ENCODE measurements around the gene INPP5K.
A peak's percentile ranks its signal among the peaks of the same experiment; 100 is the strongest.

INPP5K gene

GRCh38 chr17:1491443-1492248 lies 24.8 kb downstream of the INPP5K start:
- no peaks in the 10 kb centered on the region for H3K9me3 ChIP-seq
- in situ Hi-C loops (cut with MboI; ENCODE audit: low sequenced_read_pairs): no loop called here
- peak; percentile 28 to 72 for DNase-seq (ENCODE audit: low spot score in 2 of 2)
- peaks cover 5% of the 10 kb centered on the region; the same call in 1 of the 2 replicates for H3K4me1 ChIP-seq
- H3K36me3 ChIP-seq (replicated peaks): peaks cover 8% of the 10 kb centered on the region; the same call in 1 of the 2 replicates
- H3K4me3 ChIP-seq: peak overlapping the region; percentile 77
- no peaks in the 10 kb centered on the region for H3K27me3 ChIP-seq (ENCODE audit: low read depth)

- DNase-seq (ENCODE audit: low spot score in 2 of 2): peak; percentile 23 to 82
- Histone ChIP-seq H3K4me1 (peaks cover 5% of the 10 kb centered on the region; the same call in 1 of the 2 replicates), H3K4me3 (peak overlapping the region; percentile 77), H3K36me3 (replicated peaks) (peaks cover 5% of the 10 kb centered on the region; the same call in 1 of the 2 replicates), H3K9me3 (no peaks in the 10 kb centered on the region), H3K27me3 (ENCODE audit: low read depth) (no peaks in the 10 kb centered on the region)
- in situ Hi-C loops (cut with MboI; ENCODE audit: low sequenced_read_pairs): no loop called here
Observed at GRCh38 chr17:1490643-1491442, 25.6 kb downstream of the INPP5K start.

DNA sequence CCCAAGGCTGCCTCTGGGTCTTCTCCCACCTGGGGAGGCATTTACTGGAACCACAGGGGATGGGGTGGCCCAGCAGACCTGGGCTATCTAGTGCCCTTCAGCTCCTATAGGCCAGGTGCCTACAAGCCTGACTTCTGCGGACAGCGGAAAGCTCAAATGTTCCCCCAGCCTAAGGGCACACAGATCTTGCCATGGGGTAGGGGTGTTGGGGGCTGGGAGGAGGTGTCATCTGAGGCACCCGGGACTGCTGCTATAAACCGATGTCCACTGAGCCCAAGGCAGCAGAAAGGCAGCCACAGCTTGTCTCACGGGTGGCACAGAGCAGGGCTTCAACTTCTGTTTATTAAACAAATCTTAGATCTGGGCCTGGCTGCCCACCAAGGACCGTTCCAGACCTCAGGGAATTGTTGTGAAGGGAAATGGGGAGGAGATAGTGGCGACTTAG lies 27.6 kb downstream of the INPP5K start:
- Histone ChIP-seq H3K4me3 (no peak overlapping the region), H3K9me3 (no peaks in the 10 kb centered on the region), H3K36me3 (replicated peaks) (no peaks in the 10 kb centered on the region), H3K27me3 (ENCODE audit: low read depth) (no peaks in the 10 kb centered on the region), H3K4me1 (peaks cover 5% of the 10 kb centered on the region; the same call in 1 of the 2 replicates)
- no peak for DNase-seq (ENCODE audit: low spot score in 2 of 2)
- in situ Hi-C loops (cut with MboI; ENCODE audit: low sequenced_read_pairs): no loop called here

GRCh38 chr17:1487939-1488825 lies 28.2 kb downstream of the INPP5K start:
- peaks cover 5% of the 10 kb centered on the region; the same call in 1 of the 2 replicates for H3K4me1 ChIP-seq
- no peak for DNase-seq (ENCODE audit: low spot score in 2 of 2)

DNA sequence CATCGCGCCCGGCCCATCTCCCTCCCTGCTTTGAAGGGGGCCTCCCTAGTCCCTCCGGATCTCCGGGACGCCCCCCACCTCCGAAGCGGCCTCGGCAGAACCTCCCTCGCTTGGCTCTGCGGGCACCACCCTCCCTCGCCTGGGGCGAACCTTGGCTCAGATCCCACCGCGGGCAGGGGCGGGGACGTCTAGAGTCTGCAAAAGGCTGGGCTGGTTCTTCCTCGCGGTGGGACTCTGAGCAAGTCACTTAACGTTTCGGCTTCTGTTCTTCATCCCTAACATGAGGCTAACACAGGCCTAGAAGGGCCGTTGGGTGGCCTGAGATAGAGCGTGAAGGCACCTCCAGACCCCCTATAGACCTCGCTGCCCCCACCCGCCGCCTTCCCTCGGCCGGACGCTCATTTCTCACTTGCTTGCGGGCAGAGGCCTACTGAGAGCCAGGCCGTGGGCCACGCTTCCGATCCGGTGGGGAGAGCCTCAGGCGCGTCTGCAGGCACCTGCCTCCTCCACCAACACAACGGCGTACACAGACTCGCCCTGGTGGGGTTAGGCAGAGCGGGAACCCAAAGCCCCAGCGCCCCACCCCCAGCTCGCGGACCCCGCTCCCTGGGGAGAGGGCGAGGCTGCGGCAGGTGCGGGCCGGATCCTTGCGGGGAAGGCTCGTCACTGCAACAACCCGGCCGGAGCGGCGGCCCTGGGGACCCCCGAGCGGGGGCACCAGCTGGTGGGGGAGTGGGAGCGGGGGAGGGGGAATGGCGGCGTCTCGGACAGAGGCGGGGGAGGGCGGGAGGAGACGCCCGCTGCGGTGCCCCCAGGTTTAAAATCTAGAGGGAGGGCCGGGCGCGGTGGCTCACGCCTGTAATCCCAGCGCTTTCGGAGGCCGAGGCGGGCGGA lies 29.4 kb downstream of the INPP5K start:
- Histone ChIP-seq H3K4me1 (peaks cover 3% of the 10 kb centered on the region; the same call in 1 of the 2 replicates), H3K27me3 (ENCODE audit: low read depth) (no peaks in the 10 kb centered on the region), H3K36me3 (replicated peaks) (peaks cover 12% of the 10 kb centered on the region), H3K4me3 (no peak overlapping the region; the same call in 1 of the 2 replicates), H3K9me3 (no peaks in the 10 kb centered on the region)
- in situ Hi-C loops (cut with MboI; ENCODE audit: low sequenced_read_pairs): no loop called here
- no peak for DNase-seq (ENCODE audit: low spot score in 2 of 2)

More at GRCh38 chr17:1487939-1488825, 28.2 kb downstream of the INPP5K start:
- Histone ChIP-seq H3K27me3 (ENCODE audit: low read depth) (no peaks in the 10 kb centered on the region), H3K36me3 (replicated peaks) (peaks cover 6% of the 10 kb centered on the region), H3K9me3 (no peaks in the 10 kb centered on the region), H3K4me3 (no peak overlapping the region)
- in situ Hi-C loops (cut with MboI; ENCODE audit: low sequenced_read_pairs): no loop called here

- H3K4me1 ChIP-seq: no peaks in the 10 kb centered on the region
- in situ Hi-C loops (cut with MboI; ENCODE audit: low sequenced_read_pairs): no loop called here
- H3K27me3 ChIP-seq (ENCODE audit: low read depth): no peaks in the 10 kb centered on the region
- peak overlapping the region; percentile 50 for H3K4me3 ChIP-seq
- no peaks in the 10 kb centered on the region for H3K9me3 ChIP-seq
- peak; percentile 15 to 74 for DNase-seq (ENCODE audit: low spot score in 2 of 2)
- H3K36me3 ChIP-seq (replicated peaks): peaks cover 24% of the 10 kb centered on the region
Observed at GRCh38 chr17:1485423-1486376, 30.7 kb downstream of the INPP5K start.

DNA sequence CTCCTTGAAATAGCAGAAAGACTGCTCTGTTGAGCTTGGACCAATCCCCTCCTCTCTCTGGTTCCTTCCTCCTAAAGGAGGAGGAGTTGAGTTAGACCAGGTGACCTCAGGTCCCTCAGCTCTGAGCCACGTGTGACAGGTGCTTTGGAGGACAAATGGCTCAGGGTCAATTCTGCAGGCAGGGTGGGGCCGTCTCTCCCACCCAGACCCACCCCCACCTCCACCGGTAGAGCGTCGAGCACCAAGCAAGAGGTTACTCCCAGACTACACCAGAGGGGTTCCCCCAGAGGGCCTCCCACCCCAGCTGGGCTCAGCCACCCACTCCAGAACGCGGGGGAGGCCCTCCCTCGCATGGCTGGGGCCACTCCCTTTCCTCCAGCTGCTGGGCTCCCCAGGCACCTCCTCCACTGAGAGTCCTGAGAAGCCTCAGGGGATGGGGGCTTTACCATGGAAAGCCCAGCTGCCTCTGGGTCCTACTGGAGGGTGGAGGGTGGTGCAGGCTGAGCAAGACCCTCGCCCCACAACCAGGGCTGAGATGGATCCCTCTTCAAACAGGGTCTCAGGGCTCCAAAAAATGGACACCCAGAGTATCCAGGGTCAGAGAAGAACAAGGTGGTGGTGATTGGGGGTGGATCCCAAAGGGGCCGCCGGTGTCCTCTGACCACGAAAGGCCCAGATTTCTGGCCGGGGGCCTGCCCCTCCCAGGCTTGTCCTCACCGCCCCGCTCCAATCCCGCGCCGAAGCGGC lies 31.6 kb downstream of the INPP5K start:
- H3K4me3 ChIP-seq: peak overlapping the region; percentile 47
- no peaks in the 10 kb centered on the region for H3K4me1 ChIP-seq
- no peaks in the 10 kb centered on the region for H3K9me3 ChIP-seq
- DNase-seq (ENCODE audit: low spot score in 2 of 2): peak; percentile 51 to 79
- H3K36me3 ChIP-seq (replicated peaks): peaks cover 29% of the 10 kb centered on the region
- in situ Hi-C loops (cut with MboI; ENCODE audit: low sequenced_read_pairs): no loop called here
- no peaks in the 10 kb centered on the region for H3K27me3 ChIP-seq (ENCODE audit: low read depth)

DNA sequence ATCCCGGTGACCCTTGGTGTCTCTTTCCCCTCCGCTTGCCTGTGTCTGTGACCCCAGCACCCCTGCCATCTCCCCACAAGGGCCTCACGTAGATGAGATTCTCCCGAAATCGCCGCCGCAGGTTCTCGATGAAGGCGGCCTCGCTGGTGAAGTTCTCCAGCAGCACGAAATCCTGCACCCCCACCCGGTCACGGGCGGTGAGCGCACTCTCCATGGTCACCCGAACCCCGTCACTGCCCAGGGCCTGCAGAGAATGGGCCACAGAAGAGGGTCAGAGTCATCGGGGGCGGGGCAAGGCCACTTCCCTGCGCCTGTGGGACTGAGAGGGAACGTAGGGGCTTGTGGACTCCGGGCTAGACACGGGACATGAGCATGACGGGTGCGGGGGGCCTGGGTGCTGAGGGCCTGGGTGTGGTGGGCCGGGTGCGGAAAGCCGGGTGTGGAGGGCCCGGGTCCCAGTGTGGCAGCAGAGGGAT lies 32.3 kb downstream of the INPP5K start:
- no peaks in the 10 kb centered on the region for H3K27me3 ChIP-seq (ENCODE audit: low read depth)
- DNase-seq (ENCODE audit: low spot score in 2 of 2): no peak
- peaks cover 30% of the 10 kb centered on the region for H3K36me3 ChIP-seq (replicated peaks)
- H3K4me3 ChIP-seq: no peak overlapping the region
- no peaks in the 10 kb centered on the region for H3K9me3 ChIP-seq
- no peaks in the 10 kb centered on the region for H3K4me1 ChIP-seq
- in situ Hi-C loops (cut with MboI; ENCODE audit: low sequenced_read_pairs): no loop called here

GRCh38 chr17:1482680-1483079 lies 33.7 kb downstream of the INPP5K start:
- DNase-seq (ENCODE audit: low spot score in 2 of 2): no peak
- Histone ChIP-seq H3K4me1 (no peaks in the 10 kb centered on the region), H3K36me3 (replicated peaks) (peaks cover 44% of the 10 kb centered on the region), H3K4me3 (no peak overlapping the region), H3K27me3 (ENCODE audit: low read depth) (no peaks in the 10 kb centered on the region), H3K9me3 (no peaks in the 10 kb centered on the region)
- in situ Hi-C loops (cut with MboI; ENCODE audit: low sequenced_read_pairs): no loop called here

GRCh38 chr17:1481736-1482135 lies 34.7 kb downstream of the INPP5K start:
- H3K4me1 ChIP-seq: no peaks in the 10 kb centered on the region
- no peaks in the 10 kb centered on the region for H3K9me3 ChIP-seq
- no peak overlapping the region for H3K4me3 ChIP-seq
- in situ Hi-C loops (cut with MboI; ENCODE audit: low sequenced_read_pairs): no loop called here
- DNase-seq (ENCODE audit: low spot score in 2 of 2): no peak
- H3K27me3 ChIP-seq (ENCODE audit: low read depth): no peaks in the 10 kb centered on the region
- H3K36me3 ChIP-seq (replicated peaks): peaks cover 49% of the 10 kb centered on the region

All from HAP-1 (cell line).